Liver (tissue), 9 donors: ENCODE results near the gene TPR. TPM values are rescaled to one million over a fixed set of nuclear protein-coding genes. Genes with fewer than 3 reads are reported as not detected.

Experiments used
- DNase-seq: peaks from one replicate; pipeline ENCODE4 v3.0.0-alpha.2; 2017; ENCODE audit warnings: low spot score
- H3K27ac ChIP-seq, 2 donors: one replicate each; pipeline ENCODE4 v1.7.0; 2013; ENCODE audit warnings: inconsistent platforms in 2 of 2, low read length in 2 of 2, control low read depth in 1 of 2, low read depth in 1 of 2, mild to moderate bottlenecking in 1 of 2
- H3K27me3 ChIP-seq, 4 donors: one replicate each; pipeline versions ENCODE4 v1.6.1 to v1.7.0; 2013; ENCODE audit warnings: low read length in 3 of 4, inconsistent platforms in 1 of 4, mild to moderate bottlenecking in 1 of 4, moderate library complexity in 1 of 4; ENCODE audit not compliant: control insufficient read depth in 4 of 4, insufficient read depth in 4 of 4
- H3K36me3 ChIP-seq, 4 donors: one replicate each; pipeline versions ENCODE4 v1.6.1 to v1.7.0; 2013; ENCODE audit warnings: low read length in 3 of 4, mild to moderate bottlenecking in 3 of 4, low read depth in 1 of 4, moderate library complexity in 1 of 4; ENCODE audit not compliant: control insufficient read depth in 4 of 4, insufficient read depth in 3 of 4
- H3K4me1 ChIP-seq, 4 donors: one replicate each; pipeline versions ENCODE4 v1.6.1 to v1.7.0; 2013; ENCODE audit warnings: low read length in 3 of 4, mild to moderate bottlenecking in 3 of 4, moderate library complexity in 1 of 4; ENCODE audit not compliant: control insufficient read depth in 4 of 4, insufficient read depth in 4 of 4
- H3K4me3 ChIP-seq, 3 donors: one replicate each; pipeline versions ENCODE4 v1.6.1 to v1.7.0; 2013; ENCODE audit warnings: low read length in 3 of 3, control low read depth in 1 of 3, low read depth in 1 of 3, mild to moderate bottlenecking in 1 of 3
- H3K9ac ChIP-seq, 2 donors: one replicate each; pipeline ENCODE4 v1.7.0; 2013; ENCODE audit warnings: low read length in 2 of 2, mild to moderate bottlenecking in 2 of 2, moderate library complexity in 2 of 2, control low read depth in 1 of 2, low read depth in 1 of 2
- H3K9me3 ChIP-seq, 4 donors: one replicate each; pipeline versions ENCODE4 v1.6.1 to v1.7.0; 2013; ENCODE audit warnings: low read length in 3 of 4; ENCODE audit not compliant: control insufficient read depth in 4 of 4
- ATF3 ChIP-seq: IDR thresholded peaks from 2 replicates; pipeline ENCODE4 v1.6.1; 2016; ENCODE audit warnings: antibody characterized with exemption
- CTCF ChIP-seq: fragments of 150-350 bp; IDR thresholded peaks from 2 replicates; pipeline ENCODE4 v1.5.1; 2017; ENCODE audit warnings: improper control_type of control experiment, low read depth, low read length; ENCODE audit not compliant: missing input control
- EGR1 ChIP-seq, 2 donors: IDR thresholded peaks; 2 replicates each; pipeline ENCODE4 v1.6.1; 2016 to 2018; ENCODE audit warnings: antibody characterized with exemption in 2 of 2, low read depth in 2 of 2
- FOXA1 ChIP-seq: IDR thresholded peaks from 2 replicates; pipeline ENCODE4 v1.6.1; 2016; ENCODE audit warnings: antibody characterized with exemption
- FOXA2 ChIP-seq: IDR thresholded peaks from 2 replicates; pipeline ENCODE4 v1.6.1; 2016; ENCODE audit warnings: antibody characterized with exemption
- GABPA ChIP-seq, 2 donors: IDR thresholded peaks in 1 of 2; conservative IDR thresholded peaks in 1 of 2; 2 replicates each; pipeline ENCODE4 v1.6.1; 2016; ENCODE audit warnings: antibody characterized with exemption in 2 of 2, mild to moderate bottlenecking in 1 of 2, moderate library complexity in 1 of 2
- HNF4A ChIP-seq, 2 donors: conservative IDR thresholded peaks; 2 replicates each; pipeline ENCODE4 v1.6.1; 2016; ENCODE audit warnings: antibody characterized with exemption in 2 of 2, mild to moderate bottlenecking in 2 of 2
- HNF4G ChIP-seq: IDR thresholded peaks from 2 replicates; pipeline ENCODE4 v1.6.1; 2016; ENCODE audit warnings: antibody characterized with exemption
- JUND ChIP-seq, 2 donors: IDR thresholded peaks; 2 replicates each; pipeline ENCODE4 v1.6.1; 2016; ENCODE audit warnings: antibody characterized with exemption in 2 of 2
- NR2F2 ChIP-seq: IDR thresholded peaks from 2 replicates; pipeline ENCODE4 v1.6.1; 2016; ENCODE audit warnings: antibody characterized with exemption
- RAD21 ChIP-seq, 2 donors: IDR thresholded peaks; 2 replicates each; pipeline ENCODE4 v1.6.1; 2016; ENCODE audit warnings: antibody characterized with exemption in 2 of 2, mild to moderate bottlenecking in 2 of 2
- RXRA ChIP-seq, 2 donors: IDR thresholded peaks; 2 replicates each; pipeline ENCODE4 v1.6.1; 2017 to 2018; ENCODE audit warnings: antibody characterized with exemption in 2 of 2, mild to moderate bottlenecking in 1 of 2
- SP1 ChIP-seq: IDR thresholded peaks from 2 replicates; pipeline ENCODE4 v1.6.1; 2018; ENCODE audit warnings: antibody characterized with exemption, mild to moderate bottlenecking
- TAF1 ChIP-seq: conservative IDR thresholded peaks from 2 replicates; pipeline ENCODE4 v1.6.1; 2016; ENCODE audit warnings: antibody characterized with exemption, mild to moderate bottlenecking
- YY1 ChIP-seq: IDR thresholded peaks from 2 replicates; pipeline ENCODE4 v1.6.1; 2016; ENCODE audit warnings: antibody characterized with exemption, mild to moderate bottlenecking
- WGBS: extraction: QIAGEN DNeasy Blood & Tissue Kit; methylation state at CpG from one replicate; pipeline ENCODE4 v1.1.7; 2013; 5-methylcytosine and 5-hydroxymethylcytosine counted together
- polyA plus RNA-seq, 2 donors: library from polyadenylated mRNA; stranded (reverse) in 1 of 2; unstranded in 1 of 2; fragments of 200-250 nt in 1 of 2; fragments of >200 nt in 1 of 2; fragmentation: Nextera tagmentation in 1 of 2; extraction: Ambion mirVana in 1 of 2; gene quantifications; one replicate each; pipeline versions ENCODE4 v1.2.1 to v1.2.3, GENCODE V29; 2013 to 2015
- total RNA-seq, 2 donors: library from RNA; depleted of rRNA; stranded (reverse); fragments of >200 nt; gene quantifications; one replicate each; pipeline ENCODE4 v1.2.3, GENCODE V29; 2014
- TF ChIP-seq, protein P1 (sequence below): IDR thresholded peaks from 2 replicates; pipeline ENCODE4 v1.6.1; 2016; ENCODE audit warnings: antibody characterized with exemption
- TF ChIP-seq, protein P2 (sequence below): IDR thresholded peaks from 2 replicates; pipeline ENCODE4 v1.6.1; 2016; ENCODE audit warnings: antibody characterized with exemption
- TF ChIP-seq, protein P3 (sequence below): IDR thresholded peaks from 2 replicates; pipeline ENCODE4 v1.6.1; 2016; ENCODE audit warnings: antibody characterized with exemption, mild to moderate bottlenecking
- donor health status: healthy.
- donor health status: healthy.
- donor health status: healthy.
- donor health status: healthy.
- donor health status: healthy.

The TPR gene
- total and polyA plus RNA-seq, 4 donors, result 8.1 to 45.1 (median 39.2) TPM

DNA sequence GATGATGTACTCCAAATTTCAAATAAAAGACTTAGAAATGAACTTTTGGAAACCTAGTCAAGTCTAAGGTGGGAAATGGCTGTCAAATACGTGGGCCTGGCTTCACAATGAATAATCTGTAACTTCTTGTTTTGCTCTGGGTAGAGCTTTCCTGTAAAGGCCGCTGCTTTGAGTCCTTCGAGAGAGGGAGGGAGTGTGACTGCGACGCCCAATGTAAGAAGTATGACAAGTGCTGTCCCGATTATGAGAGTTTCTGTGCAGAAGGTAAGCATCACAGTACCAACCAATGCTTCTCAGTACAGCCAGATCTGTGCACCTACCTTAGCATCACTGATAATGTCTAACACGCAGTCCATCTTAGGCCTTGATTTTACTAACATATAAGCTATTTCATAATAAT, 73.6 kb downstream of the TPR start (continued):
- TF ChIP-seq, protein P1, sequence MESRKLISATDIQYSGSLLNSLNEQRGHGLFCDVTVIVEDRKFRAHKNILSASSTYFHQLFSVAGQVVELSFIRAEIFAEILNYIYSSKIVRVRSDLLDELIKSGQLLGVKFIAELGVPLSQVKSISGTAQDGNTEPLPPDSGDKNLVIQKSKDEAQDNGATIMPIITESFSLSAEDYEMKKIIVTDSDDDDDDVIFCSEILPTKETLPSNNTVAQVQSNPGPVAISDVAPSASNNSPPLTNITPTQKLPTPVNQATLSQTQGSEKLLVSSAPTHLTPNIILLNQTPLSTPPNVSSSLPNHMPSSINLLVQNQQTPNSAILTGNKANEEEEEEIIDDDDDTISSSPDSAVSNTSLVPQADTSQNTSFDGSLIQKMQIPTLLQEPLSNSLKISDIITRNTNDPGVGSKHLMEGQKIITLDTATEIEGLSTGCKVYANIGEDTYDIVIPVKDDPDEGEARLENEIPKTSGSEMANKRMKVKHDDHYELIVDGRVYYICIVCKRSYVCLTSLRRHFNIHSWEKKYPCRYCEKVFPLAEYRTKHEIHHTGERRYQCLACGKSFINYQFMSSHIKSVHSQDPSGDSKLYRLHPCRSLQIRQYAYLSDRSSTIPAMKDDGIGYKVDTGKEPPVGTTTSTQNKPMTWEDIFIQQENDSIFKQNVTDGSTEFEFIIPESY, result no peak
- TF ChIP-seq JUND (IDR thresholded peaks at IDR 0.05) (no peak), NR2F2 (no peak), RAD21 (IDR thresholded peaks at IDR 0.05) (no peak), HNF4G (no peak)

DNA sequence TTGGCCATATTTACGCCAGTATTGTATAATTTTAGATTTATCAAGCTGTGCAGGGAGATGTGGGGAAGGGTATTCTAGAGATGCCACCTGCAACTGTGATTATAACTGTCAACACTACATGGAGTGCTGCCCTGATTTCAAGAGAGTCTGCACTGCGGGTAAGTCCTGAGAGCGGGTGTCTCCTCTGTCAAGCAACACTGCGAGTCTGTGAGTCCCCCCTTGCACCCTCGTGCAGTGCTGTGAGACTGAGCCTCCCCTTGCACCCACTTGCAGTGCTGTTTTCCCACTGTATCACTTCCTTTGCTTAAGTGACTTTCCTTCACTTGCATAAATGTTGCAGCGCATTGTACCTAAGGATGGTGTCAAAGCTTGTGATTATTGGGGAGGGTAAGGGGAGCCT, 75.0 kb downstream of the TPR start:
- Histone ChIP-seq H3K9ac (no peak overlapping the region), H3K4me1 (peaks cover 6 to 41% (median 24%) of the 10 kb centered on the region in 4 donors), H3K4me3 (no peak overlapping the region), H3K36me3 (peaks cover 0 to 5% (median 4%) of the 10 kb centered on the region in 4 donors), H3K27me3 (no peaks in the 10 kb centered on the region), H3K27ac (no peak overlapping the region), H3K9me3 (no peaks in the 10 kb centered on the region)
- DNase-seq, result no peak
- TF ChIP-seq, protein P2, sequence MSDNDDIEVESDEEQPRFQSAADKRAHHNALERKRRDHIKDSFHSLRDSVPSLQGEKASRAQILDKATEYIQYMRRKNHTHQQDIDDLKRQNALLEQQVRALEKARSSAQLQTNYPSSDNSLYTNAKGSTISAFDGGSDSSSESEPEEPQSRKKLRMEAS, result no peak
- TF ChIP-seq FOXA2, result no peak
- no peak for TF ChIP-seq GABPA (IDR thresholded peaks at IDR 0.05 in 1 of 2, conservative IDR thresholded peaks at IDR 0.05 in 1 of 2)
- TF ChIP-seq, protein P1, result no peak
- TF ChIP-seq NR2F2, result no peak
- TF ChIP-seq FOXA1, result no peak
- TF ChIP-seq, protein P3, sequence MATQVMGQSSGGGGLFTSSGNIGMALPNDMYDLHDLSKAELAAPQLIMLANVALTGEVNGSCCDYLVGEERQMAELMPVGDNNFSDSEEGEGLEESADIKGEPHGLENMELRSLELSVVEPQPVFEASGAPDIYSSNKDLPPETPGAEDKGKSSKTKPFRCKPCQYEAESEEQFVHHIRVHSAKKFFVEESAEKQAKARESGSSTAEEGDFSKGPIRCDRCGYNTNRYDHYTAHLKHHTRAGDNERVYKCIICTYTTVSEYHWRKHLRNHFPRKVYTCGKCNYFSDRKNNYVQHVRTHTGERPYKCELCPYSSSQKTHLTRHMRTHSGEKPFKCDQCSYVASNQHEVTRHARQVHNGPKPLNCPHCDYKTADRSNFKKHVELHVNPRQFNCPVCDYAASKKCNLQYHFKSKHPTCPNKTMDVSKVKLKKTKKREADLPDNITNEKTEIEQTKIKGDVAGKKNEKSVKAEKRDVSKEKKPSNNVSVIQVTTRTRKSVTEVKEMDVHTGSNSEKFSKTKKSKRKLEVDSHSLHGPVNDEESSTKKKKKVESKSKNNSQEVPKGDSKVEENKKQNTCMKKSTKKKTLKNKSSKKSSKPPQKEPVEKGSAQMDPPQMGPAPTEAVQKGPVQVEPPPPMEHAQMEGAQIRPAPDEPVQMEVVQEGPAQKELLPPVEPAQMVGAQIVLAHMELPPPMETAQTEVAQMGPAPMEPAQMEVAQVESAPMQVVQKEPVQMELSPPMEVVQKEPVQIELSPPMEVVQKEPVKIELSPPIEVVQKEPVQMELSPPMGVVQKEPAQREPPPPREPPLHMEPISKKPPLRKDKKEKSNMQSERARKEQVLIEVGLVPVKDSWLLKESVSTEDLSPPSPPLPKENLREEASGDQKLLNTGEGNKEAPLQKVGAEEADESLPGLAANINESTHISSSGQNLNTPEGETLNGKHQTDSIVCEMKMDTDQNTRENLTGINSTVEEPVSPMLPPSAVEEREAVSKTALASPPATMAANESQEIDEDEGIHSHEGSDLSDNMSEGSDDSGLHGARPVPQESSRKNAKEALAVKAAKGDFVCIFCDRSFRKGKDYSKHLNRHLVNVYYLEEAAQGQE, result no peak
- TF ChIP-seq YY1, result no peak
- no peak for TF ChIP-seq EGR1 (IDR thresholded peaks at IDR 0.05; ENCODE audit: low read depth in 2 of 2)
- no peak for TF ChIP-seq TAF1
- TF ChIP-seq CTCF, result no peak
- TF ChIP-seq SP1, result no peak
- TF ChIP-seq JUND (IDR thresholded peaks at IDR 0.05), result no peak
- TF ChIP-seq ATF3, result no peak
- no peak for TF ChIP-seq RAD21 (IDR thresholded peaks at IDR 0.05)
- TF ChIP-seq RXRA (IDR thresholded peaks at IDR 0.05), result no peak
- TF ChIP-seq HNF4A (conservative IDR thresholded peaks at IDR 0.05), result no peak
- TF ChIP-seq HNF4G, result no peak
- 97% methylated on average over 6 of the region's 6 CpGs for WGBS
